ENCODE measurements around the gene API5.

DNA sequence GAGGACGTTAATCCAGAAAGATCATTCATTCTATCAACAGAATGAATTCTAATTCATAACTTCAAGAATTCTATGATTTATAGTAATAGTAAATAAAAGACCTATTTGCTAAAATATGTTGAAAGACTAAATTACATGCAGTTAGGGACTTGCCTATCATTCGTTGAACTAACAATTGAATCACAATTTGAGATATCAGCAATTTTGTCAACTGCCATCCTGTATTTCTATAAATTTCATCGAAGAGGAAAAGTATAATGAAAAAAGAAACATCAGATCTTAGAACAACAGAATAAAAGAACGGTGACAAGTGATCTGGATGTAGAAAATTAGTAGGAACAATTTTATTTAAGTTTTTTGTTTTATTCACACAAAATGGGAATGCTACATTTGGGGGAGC, 42.5 kb downstream of the API5 start:
- TF ChIP-seq POLR2AphosphoS5 (IDR thresholded peaks at IDR 0.05) (no peak), POLR2A (IDR thresholded peaks at IDR 0.05) (no peak)
- TF ChIP-seq, protein P1, sequence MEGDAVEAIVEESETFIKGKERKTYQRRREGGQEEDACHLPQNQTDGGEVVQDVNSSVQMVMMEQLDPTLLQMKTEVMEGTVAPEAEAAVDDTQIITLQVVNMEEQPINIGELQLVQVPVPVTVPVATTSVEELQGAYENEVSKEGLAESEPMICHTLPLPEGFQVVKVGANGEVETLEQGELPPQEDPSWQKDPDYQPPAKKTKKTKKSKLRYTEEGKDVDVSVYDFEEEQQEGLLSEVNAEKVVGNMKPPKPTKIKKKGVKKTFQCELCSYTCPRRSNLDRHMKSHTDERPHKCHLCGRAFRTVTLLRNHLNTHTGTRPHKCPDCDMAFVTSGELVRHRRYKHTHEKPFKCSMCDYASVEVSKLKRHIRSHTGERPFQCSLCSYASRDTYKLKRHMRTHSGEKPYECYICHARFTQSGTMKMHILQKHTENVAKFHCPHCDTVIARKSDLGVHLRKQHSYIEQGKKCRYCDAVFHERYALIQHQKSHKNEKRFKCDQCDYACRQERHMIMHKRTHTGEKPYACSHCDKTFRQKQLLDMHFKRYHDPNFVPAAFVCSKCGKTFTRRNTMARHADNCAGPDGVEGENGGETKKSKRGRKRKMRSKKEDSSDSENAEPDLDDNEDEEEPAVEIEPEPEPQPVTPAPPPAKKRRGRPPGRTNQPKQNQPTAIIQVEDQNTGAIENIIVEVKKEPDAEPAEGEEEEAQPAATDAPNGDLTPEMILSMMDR (IDR thresholded peaks at IDR 0.05): no peak
